HG02759 (cell line): ENCODE results near the gene DIP2A.
"Not testable (repeated sequence)": the region's sequence is repeated elsewhere in the genome, so short reads cannot be mapped to it uniquely, and the experiment has no call there.

Experiments used
- ATAC-seq: cut with Tn5 transposase; IDR thresholded peaks from one replicate; pipeline ENCODE4 v1.9.1; 2021; ENCODE audit warnings: mild to moderate bottlenecking, moderate library complexity; ENCODE audit not compliant: unreplicated experiment

The DIP2A gene

GRCh38 chr21:46448108-46448507 is 10.6 kb upstream of the DIP2A start:
- ATAC-seq, result no peak

DNA sequence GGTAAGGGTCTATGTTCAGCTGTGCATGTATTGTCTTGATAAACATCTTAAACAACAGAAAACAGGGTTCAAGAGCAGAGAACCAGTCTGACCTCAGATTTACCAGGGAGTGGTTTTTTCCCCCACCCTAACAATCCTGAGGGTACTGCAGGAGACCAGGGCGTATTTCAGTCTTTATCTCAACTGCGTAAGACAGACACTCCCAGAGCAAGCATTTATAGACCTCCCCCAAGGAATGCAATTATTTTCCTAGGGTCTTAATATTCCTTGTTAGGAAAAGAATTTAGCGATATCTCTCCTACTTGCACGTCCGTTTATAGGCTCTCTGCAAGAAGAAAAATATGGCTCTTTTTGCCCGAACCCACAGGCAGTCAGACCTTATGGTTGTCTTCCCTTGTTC is 9.8 kb upstream of the DIP2A start:
- ATAC-seq, result not testable (repeated sequence)

GRCh38 chr21:46452710-46453109 is 6.0 kb upstream of the DIP2A start:
- ATAC-seq, result no peak

DNA sequence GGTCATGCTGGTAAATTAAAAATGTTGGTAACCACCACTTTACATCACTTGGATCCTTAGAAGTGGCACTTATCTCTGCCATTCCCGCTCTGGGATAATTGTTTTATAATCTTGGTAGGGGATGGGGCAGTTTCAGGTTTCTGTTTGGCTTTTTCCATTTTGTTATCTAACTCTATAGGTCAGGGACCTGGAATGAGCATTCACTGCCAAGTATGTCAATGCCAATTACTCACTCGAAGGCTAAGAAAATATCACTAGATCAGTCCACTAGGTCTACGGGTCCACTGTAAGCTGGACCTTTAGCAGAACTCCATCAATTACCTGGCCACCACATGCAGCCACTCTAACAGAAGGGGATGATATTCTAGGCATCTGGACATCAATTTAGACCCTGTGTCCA is 4.5 kb upstream of the DIP2A start:
- no peak for ATAC-seq

GRCh38 chr21:46454634-46455390 is 3.9 kb upstream of the DIP2A start:
- no peak for ATAC-seq

GRCh38 chr21:46455575-46456385 is 2.9 kb upstream of the DIP2A start:
- no peak for ATAC-seq

DNA sequence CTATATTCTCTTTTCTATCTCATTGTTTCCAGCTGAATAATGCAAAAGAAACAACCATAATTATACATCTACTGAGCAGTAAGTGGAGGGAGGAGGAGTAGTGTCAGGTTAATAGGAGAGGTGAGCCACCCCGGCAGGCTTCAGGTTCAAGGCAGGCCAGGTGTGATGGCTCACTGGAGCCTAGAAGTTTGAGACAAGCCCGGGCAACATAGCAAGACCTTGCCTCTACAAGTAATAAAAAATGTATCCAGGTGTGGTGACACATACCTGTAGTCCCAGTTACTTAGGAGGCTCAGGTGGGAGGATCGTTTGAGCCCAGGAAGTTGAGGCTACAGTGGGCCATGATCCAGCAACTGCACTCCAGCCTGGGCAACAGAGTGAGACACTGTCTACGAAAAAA is 1.9 kb upstream of the DIP2A start:
- ATAC-seq, result no peak

DNA sequence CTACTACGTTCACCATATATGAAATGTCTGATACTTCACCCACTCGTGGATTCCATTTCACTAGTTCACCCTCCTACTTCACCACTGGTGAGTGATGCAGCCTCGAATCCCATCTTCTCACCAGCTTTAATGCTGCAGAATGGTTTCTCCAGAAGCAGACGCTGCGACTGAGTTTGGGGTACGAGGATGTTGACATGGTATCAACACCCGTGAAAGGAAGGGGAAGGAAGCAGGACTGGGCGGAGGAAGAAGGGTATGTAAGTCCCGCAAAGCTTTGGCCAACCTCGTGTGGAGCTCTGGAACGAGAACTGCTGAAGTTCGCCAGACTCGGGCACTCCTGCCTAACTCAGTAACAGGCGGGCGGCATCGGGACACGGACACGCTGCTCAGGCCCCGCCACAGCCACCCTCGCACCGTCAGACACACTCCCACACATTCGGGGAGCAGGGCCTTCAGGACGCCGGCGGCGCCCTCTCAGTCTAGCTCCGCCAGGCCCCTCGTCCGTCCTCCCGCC is 833 bp upstream of the DIP2A start:
- peak; percentile 29 for ATAC-seq

DNA sequence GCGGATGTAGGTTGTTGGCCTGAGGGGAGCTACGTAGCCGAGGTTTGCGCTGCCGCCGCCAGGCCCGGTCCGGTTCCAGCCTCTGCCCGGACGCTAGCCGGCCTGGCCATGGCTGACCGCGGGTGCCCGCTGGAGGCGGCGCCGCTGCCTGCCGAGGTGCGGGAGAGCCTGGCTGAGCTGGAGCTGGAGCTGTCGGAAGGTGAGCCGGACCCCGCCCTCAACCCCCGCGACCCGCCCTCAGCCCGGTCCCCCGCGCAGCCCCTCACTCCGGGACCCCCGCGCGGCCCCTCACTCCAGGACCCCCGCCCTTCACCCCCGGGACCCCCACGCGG is 299 bp downstream of the DIP2A start:
- ATAC-seq, result no peak

DNA sequence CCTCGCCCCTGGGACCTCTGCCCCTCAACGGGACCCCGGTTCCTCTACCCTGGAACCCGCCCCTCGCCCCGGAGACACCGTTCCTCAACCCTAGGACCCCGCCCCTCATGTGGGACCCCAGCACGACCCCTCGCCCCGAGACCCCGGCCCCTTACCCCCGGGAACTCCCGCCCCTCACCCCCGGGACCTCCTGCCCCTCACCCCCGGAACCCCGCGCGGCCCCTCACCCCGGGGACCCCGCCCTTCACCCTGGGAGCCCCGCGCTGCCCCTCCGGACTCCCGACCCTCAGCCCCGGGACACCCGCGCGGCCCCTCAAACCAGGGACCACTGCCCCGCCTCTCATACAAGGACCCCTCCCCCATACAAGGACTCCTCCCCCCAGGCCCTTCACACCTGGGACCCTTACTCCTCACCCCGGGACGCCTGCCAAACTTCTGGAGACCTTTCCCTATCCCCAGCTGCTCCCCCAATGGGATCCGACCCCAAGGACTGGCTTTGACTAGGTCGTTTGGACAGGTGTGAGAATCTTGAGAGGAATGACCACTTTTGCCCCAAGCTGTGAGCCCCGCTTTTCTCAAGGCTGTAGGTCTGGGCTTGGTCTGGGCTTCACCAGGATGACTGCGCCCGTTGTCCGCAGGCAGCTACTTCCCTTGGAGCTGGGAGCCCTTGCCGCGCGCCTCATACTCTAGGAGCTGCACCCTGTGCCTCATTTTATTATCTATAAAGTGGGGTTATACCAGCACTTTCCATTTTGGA is 843 bp downstream of the DIP2A start:
- no peak for ATAC-seq

GRCh38 chr21:46461909-46462308 is 3.2 kb downstream of the DIP2A start:
- no peak for ATAC-seq

GRCh38 chr21:46465153-46465552 is 6.5 kb downstream of the DIP2A start:
- ATAC-seq, result not testable (repeated sequence)

DNA sequence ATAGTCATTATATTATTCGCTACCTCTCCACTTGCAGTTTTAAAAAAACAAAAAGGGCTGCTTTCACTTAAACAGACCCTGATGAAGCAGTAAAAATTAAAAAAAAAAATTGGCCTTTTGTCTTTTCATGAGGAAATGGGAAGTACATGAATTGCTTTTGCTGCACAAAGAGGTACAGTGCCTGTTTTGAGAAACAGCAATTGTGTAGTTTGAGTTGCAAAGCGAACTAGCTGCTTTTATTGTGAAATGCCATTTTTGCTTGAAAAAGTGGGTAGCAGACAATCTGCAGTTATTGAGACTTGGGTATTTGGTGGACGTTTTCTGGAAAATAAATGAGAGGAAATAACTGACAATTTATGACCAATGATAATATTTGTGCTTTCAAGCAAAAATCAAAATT is 7.0 kb downstream of the DIP2A start:
- no peak for ATAC-seq

GRCh38 chr21:46468108-46468774 is 9.6 kb downstream of the DIP2A start:
- no peak for ATAC-seq

GRCh38 chr21:46469275-46469674 is 10.6 kb downstream of the DIP2A start:
- ATAC-seq, result no peak

GRCh38 chr21:46471514-46471913 is 12.8 kb downstream of the DIP2A start:
- ATAC-seq, result no peak

GRCh38 chr21:46472246-46472645 is 13.6 kb downstream of the DIP2A start:
- no peak for ATAC-seq

DNA sequence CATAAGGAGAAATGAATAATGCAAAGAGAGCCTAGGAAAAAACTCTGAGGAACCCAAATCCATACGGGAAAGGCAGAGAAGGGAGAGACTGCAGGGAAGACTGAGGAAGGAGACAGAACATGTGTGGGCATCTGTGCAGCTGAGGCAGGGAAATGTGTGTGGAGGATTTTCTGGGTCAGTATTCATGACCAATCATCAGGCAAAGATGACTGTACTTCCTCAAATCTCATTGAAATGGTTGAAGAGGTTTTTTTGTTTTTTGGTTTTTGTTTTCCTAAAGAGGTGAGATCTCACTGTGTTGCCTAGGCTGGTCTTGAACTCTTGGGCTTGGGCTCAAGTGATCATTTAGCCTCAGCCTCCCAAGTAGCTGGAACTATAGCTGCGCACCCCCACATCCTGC is 15.7 kb downstream of the DIP2A start:
- ATAC-seq, result no peak

- no peak for ATAC-seq
Observed at GRCh38 chr21:46475296-46475695, 16.6 kb downstream of the DIP2A start.

DNA sequence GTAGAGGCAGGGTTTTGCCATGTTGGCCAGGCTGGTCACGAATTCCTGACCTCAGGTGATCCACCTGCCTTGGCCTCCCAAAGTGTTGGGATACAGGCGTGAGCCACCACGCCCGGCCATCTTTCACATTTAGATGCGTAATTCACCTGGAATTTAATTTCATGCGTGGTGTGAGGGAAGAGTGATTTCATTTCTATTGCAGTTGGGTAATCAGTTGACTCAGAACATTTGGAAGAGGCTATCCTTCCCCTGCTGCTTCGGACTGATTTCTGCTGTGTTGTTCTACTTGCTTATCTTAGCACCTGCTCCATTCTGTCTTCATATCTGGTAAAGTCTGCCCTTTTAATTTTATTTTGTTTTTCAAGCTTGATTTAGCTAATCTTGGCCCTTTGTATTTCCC is 19.1 kb downstream of the DIP2A start:
- ATAC-seq, result no peak

DNA sequence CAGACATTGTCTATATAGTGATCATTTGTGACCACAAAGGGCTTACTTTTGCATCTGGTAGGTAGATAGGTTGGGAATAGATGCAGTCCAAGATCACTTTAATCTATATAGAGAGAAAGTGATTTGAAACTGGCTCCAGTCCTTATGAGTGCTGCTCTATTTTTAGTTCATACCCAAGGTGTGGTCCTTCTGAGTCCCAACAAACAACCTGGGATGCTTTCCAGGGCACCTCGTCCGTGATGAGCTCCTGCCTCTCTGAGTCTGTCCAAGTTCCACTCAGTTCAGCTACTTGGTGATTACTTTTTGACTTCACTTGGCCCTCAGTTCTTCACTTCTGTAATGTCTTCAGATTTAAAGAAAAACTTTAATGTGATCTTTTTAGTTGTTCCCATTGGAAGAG is 20.2 kb downstream of the DIP2A start:
- ATAC-seq, result no peak
